WTC11 (cell line): ENCODE measurements around the gene OR52M1. TPM values are rescaled to one million over a fixed set of nuclear protein-coding genes. Genes with fewer than 3 reads are reported as not detected.

ENCODE experiments used
- ATAC-seq: fragments of 200-7000 bp; cut with Tn5 transposase; 2 replicates; pipeline ENCODE4 v1.10.0; 2021; ENCODE audit warnings: mild to moderate bottlenecking, moderate library complexity
- CTCF ChIA-PET: fragments of 300-600 bp; sonication (Branson Sonifier 250); formaldehyde crosslinking; loops from one replicate; lab custom pipeline; 2021; ENCODE audit warnings: antibody characterized with exemption; lab: Charles Lee
- POLR2A ChIA-PET: fragments of 350-600 bp; sonication (Branson Sonifier 250); formaldehyde crosslinking; loops from one replicate; lab custom pipeline; 2021; ENCODE audit warnings: antibody characterized with exemption; lab: Charles Lee
- DNase-seq: peaks from one replicate; pipeline ENCODE4 v3.0.0; 2021; ENCODE audit warnings: low spot score
- H3K27ac Mint-ChIP-seq: 2 replicates; pipeline ENCODE4 v1.8.0; 2021; ENCODE audit warnings: mixed read lengths
- H3K27me3 Mint-ChIP-seq: 2 replicates; pipeline ENCODE4 v1.8.0; 2021; ENCODE audit warnings: low read depth, mild to moderate bottlenecking, moderate library complexity, mixed read lengths
- H3K36me3 Mint-ChIP-seq: 2 replicates; pipeline ENCODE4 v1.8.0; 2021; ENCODE audit warnings: mixed read lengths
- H3K4me1 Mint-ChIP-seq: 2 replicates; pipeline ENCODE4 v1.8.0; 2022; ENCODE audit warnings: mixed read lengths
- H3K4me3 Mint-ChIP-seq: 2 replicates; pipeline ENCODE4 v1.8.0; 2021; ENCODE audit warnings: mild to moderate bottlenecking, moderate library complexity, mixed read lengths
- H3K9me3 Mint-ChIP-seq: 2 replicates; pipeline ENCODE4 v1.8.0; 2021; ENCODE audit warnings: mixed read lengths
- ATF1 ChIP-seq: sonication (generic); formaldehyde crosslinking; IDR thresholded peaks from 2 replicates; pipeline ENCODE4 v1.8.1; 2023; ENCODE audit warnings: mild to moderate bottlenecking, moderate library complexity, missing genetic modification reagents
- E2F5 ChIP-seq: sonication (generic); formaldehyde crosslinking; IDR thresholded peaks from 2 replicates; pipeline ENCODE4 v1.8.1; 2022; ENCODE audit warnings: mild to moderate bottlenecking, moderate library complexity, missing genetic modification reagents
- ELF4 ChIP-seq: sonication (generic); formaldehyde crosslinking; IDR thresholded peaks from 2 replicates; pipeline ENCODE4 v1.8.1; 2022; ENCODE audit warnings: low read depth, mild to moderate bottlenecking, moderate library complexity, missing genetic modification reagents
- FOXP1 ChIP-seq: sonication (generic); formaldehyde crosslinking; IDR thresholded peaks from 2 replicates; pipeline ENCODE4 v1.8.0; 2022; ENCODE audit warnings: missing genetic modification reagents, mild to moderate bottlenecking, moderate library complexity, borderline replicate concordance
- KAT7 ChIP-seq: sonication (generic); formaldehyde crosslinking; IDR thresholded peaks from 2 replicates; pipeline ENCODE4 v1.8.1; 2023; ENCODE audit warnings: missing genetic modification reagents, mild to moderate bottlenecking, borderline replicate concordance
- NFATC4 ChIP-seq: fragments of 250-450 bp; sonication (Bioruptor Pico); IDR thresholded peaks from 2 replicates; pipeline ENCODE4 v1.9.0; 2021; ENCODE audit warnings: mild to moderate bottlenecking
- NR3C1 ChIP-seq: sonication (generic); formaldehyde crosslinking; conservative IDR thresholded peaks from 2 replicates; pipeline ENCODE4 v1.8.1; 2023; ENCODE audit warnings: low read depth, mild to moderate bottlenecking, missing genetic modification reagents
- PREB ChIP-seq: sonication (generic); formaldehyde crosslinking; IDR thresholded peaks from 2 replicates; pipeline ENCODE4 v1.8.1; 2022; ENCODE audit warnings: mild to moderate bottlenecking, missing genetic modification reagents, moderate library complexity, borderline replicate concordance
- TEAD4 ChIP-seq: sonication (generic); formaldehyde crosslinking; IDR thresholded peaks from 2 replicates; pipeline ENCODE4 v1.8.0; 2022; ENCODE audit warnings: mild to moderate bottlenecking, missing genetic modification reagents
- TP53 ChIP-seq: sonication (generic); formaldehyde crosslinking; IDR thresholded peaks from 2 replicates; pipeline ENCODE4 v1.8.1; 2023; ENCODE audit warnings: mild to moderate bottlenecking, missing genetic modification reagents
- ZNF138 ChIP-seq: sonication (generic); formaldehyde crosslinking; conservative IDR thresholded peaks from 2 replicates; pipeline ENCODE4 v1.8.1; 2022; ENCODE audit warnings: mild to moderate bottlenecking, moderate library complexity, missing genetic modification reagents
- ZNF317 ChIP-seq: sonication (generic); formaldehyde crosslinking; IDR thresholded peaks from 2 replicates; pipeline ENCODE4 v1.8.1; 2023; ENCODE audit warnings: low read depth, mild to moderate bottlenecking, moderate library complexity, missing genetic modification reagents, borderline replicate concordance
- ZNF532 ChIP-seq: fragments of 250-450 bp; sonication (Bioruptor Pico); IDR thresholded peaks from 2 replicates; pipeline ENCODE4 v1.9.0; 2021; ENCODE audit warnings: mild to moderate bottlenecking, borderline replicate concordance
- total RNA-seq: library from RNA; stranded (reverse); gene quantifications from 3 replicates; pipeline ENCODE4 v1.2.3, GENCODE V29; 2021
- TF ChIP-seq, protein P1 (sequence below): fragments of 250-450 bp; sonication (Bioruptor Pico); IDR thresholded peaks from 2 replicates; pipeline ENCODE4 v1.9.0; 2021; ENCODE audit warnings: moderate library complexity, mild to moderate bottlenecking, inconsistent platforms, borderline replicate concordance
- TF ChIP-seq, protein P2 (sequence below): sonication (generic); formaldehyde crosslinking; IDR thresholded peaks from 2 replicates; pipeline ENCODE4 v1.8.1; 2023; ENCODE audit warnings: mild to moderate bottlenecking, missing genetic modification reagents, moderate library complexity
- TF ChIP-seq, protein P3 (sequence below): fragments of 250-450 bp; sonication (Bioruptor Pico); conservative IDR thresholded peaks from 2 replicates; pipeline ENCODE4 v1.9.0; 2021; ENCODE audit warnings: mild to moderate bottlenecking
- TF ChIP-seq, protein P4 (sequence below): sonication (generic); formaldehyde crosslinking; conservative IDR thresholded peaks from 2 replicates; pipeline ENCODE4 v1.8.1; 2023; ENCODE audit warnings: mild to moderate bottlenecking, low read depth, missing genetic modification reagents, moderate library complexity
- TF ChIP-seq, protein P5 (sequence below): sonication (generic); formaldehyde crosslinking; IDR thresholded peaks from 2 replicates; pipeline ENCODE4 v1.8.0; 2023; ENCODE audit warnings: missing genetic modification reagents

Gene OR52M1
- total RNA-seq, 1 experiment from 2014 or later: not detected

- TF ChIP-seq, protein P1, sequence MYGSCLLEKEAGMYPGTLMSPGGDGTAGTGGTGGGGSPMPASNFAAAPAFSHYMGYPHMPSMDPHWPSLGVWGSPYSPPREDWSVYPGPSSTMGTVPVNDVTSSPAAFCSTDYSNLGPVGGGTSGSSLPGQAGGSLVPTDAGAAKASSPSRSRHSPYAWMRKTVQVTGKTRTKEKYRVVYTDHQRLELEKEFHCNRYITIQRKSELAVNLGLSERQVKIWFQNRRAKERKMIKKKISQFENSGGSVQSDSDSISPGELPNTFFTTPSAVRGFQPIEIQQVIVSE: no peak
- no peak for TF ChIP-seq PREB (CRISPR knock-in tag)
- TF ChIP-seq, protein P2, sequence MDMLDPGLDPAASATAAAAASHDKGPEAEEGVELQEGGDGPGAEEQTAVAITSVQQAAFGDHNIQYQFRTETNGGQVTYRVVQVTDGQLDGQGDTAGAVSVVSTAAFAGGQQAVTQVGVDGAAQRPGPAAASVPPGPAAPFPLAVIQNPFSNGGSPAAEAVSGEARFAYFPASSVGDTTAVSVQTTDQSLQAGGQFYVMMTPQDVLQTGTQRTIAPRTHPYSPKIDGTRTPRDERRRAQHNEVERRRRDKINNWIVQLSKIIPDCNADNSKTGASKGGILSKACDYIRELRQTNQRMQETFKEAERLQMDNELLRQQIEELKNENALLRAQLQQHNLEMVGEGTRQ (CRISPR knock-in tag): no peak
These were observed 20.4 kb downstream of the OR52M1 start (continued) for GRCh38 chr11:4565371-4565770.

DNA sequence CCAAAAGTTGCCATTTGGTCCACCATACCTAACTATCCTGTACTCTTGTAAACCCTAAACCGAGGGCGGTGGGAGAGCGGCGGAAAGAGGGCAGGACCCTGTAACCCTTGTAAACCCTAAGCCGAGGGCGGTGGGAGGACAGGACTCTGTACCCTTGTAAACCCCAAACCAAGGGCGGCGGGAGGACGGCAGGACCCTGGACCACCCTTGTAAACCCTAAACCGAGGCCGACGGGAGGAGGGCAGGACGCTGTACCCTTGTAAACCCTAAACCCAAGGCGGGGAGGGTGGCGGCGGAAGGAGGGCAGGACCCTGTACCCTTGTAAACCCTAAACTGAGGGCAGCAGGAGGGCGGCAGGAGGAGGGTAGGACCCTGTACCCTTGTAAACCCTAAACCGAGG is 24.1 kb downstream of the OR52M1 start:
- no peak for TF ChIP-seq ATF1
- TF ChIP-seq TEAD4 (CRISPR knock-in tag): no peak
- TF ChIP-seq ZNF138 (CRISPR knock-in tag): no peak
- TF ChIP-seq ZNF532 (CRISPR knock-in tag): no peak
- TF ChIP-seq ELF4 (CRISPR knock-in tag): no peak
- no peak for TF ChIP-seq FOXP1 (CRISPR knock-in tag)
- no peak for TF ChIP-seq NFATC4 (CRISPR knock-in tag)
- TF ChIP-seq, protein P3, sequence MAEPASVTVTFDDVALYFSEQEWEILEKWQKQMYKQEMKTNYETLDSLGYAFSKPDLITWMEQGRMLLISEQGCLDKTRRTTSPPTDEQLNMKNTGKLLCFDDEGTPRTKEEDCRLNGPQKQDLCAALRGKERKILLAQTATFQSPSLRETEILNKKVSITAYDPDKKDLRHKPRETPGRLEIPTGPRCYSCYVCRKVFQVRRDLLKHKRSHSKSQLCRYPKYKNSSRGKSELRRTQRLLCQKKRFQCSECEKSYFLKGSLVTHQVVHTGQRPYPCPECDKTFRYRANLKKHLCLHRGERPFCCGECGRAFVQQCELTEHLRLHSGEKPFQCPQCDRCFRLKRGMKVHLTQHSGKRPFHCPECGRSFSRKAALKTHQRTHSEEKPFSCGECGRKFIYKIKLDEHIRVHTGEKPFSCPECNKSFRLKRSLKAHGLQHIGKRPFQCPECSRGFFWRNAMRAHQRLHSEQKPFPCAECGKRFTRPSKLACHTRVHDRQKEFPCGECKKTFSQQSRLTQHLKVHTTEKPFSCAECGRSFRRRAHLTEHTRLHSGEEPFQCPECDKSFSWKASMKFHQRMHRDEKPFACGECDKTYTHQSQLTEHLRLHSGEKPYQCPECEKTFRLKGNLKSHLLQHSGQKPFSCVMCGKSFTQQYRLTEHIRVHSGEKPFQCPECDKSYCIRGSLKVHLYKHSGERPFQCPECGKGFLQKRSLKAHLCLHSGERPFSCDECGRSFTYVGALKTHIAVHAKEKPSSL (CRISPR knock-in tag): no peak
- no peak for TF ChIP-seq ZNF317 (CRISPR knock-in tag)
- TF ChIP-seq E2F5 (CRISPR knock-in tag): no peak
- TF ChIP-seq KAT7 (CRISPR knock-in tag): no peak
- TF ChIP-seq TP53 (CRISPR knock-in tag): no peak
- TF ChIP-seq NR3C1 (CRISPR knock-in tag): no peak
- TF ChIP-seq, protein P4, sequence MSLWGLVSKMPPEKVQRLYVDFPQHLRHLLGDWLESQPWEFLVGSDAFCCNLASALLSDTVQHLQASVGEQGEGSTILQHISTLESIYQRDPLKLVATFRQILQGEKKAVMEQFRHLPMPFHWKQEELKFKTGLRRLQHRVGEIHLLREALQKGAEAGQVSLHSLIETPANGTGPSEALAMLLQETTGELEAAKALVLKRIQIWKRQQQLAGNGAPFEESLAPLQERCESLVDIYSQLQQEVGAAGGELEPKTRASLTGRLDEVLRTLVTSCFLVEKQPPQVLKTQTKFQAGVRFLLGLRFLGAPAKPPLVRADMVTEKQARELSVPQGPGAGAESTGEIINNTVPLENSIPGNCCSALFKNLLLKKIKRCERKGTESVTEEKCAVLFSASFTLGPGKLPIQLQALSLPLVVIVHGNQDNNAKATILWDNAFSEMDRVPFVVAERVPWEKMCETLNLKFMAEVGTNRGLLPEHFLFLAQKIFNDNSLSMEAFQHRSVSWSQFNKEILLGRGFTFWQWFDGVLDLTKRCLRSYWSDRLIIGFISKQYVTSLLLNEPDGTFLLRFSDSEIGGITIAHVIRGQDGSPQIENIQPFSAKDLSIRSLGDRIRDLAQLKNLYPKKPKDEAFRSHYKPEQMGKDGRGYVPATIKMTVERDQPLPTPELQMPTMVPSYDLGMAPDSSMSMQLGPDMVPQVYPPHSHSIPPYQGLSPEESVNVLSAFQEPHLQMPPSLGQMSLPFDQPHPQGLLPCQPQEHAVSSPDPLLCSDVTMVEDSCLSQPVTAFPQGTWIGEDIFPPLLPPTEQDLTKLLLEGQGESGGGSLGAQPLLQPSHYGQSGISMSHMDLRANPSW (CRISPR knock-in tag): no peak
- TF ChIP-seq, protein P5, sequence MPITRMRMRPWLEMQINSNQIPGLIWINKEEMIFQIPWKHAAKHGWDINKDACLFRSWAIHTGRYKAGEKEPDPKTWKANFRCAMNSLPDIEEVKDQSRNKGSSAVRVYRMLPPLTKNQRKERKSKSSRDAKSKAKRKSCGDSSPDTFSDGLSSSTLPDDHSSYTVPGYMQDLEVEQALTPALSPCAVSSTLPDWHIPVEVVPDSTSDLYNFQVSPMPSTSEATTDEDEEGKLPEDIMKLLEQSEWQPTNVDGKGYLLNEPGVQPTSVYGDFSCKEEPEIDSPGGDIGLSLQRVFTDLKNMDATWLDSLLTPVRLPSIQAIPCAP: no peak
- H3K9me3 Mint-ChIP-seq: peaks cover 18% of the 10 kb centered on the region
- ATAC-seq: no peak
- H3K4me1 Mint-ChIP-seq: peaks cover 25% of the 10 kb centered on the region
- CTCF ChIA-PET: no interaction called here
- no peak overlapping the region for H3K4me3 Mint-ChIP-seq
- H3K27me3 Mint-ChIP-seq: no peaks in the 10 kb centered on the region; the same call in none of the 2 replicates
- peaks cover 5% of the 10 kb centered on the region for H3K36me3 Mint-ChIP-seq
- DNase-seq: no peak
- H3K27ac Mint-ChIP-seq: no peak overlapping the region
- POLR2A ChIA-PET: no interaction called here
